NOMO-1 (cell line): ENCODE data around the gene METTL9.

Source experiments
- DNase-seq, 2 experiments: peaks; one replicate each; lab custom pipeline; 2025; ENCODE audit not compliant: unreplicated experiment in 2 of 2; lab: John Stamatoyannopoulos, UW

METTL9 gene

DNA sequence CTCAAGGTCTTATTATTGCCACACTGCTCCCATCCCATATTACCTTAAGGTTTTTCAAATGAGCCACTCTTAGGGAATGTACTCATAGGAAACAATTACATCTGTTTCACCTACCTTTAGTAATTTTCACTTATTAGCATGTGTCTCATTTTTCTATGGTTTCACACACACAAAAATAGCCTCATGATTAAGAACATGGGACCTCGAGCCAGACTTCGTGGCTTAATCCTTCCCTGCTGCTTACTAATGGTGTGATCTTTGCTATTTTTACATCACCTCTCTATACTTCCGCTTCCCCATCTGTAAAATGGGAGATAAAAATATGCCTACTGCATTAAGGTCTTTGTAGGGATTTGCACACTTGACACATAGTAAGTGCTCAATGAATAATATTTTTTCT, 102.9 kb downstream of the METTL9 start:
- DNase-seq = no peak

DNA sequence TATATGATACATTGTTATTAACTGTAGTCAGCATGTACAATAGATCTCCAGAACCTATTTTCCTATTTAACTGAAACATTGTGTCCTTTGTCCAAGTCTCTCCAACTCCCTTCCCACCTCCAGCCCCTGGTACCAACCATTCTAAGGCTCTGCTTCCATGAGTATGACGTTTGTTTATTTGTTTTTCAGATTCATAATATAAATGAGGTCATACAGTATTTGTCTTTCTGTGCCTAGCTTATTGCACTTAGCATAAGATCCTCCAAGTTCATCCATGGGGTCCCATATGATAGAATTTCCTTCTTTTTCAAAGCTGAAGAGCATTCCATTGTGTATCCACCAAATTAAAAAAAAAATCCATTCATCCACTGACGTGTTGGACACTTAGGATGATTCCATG, 103.8 kb downstream of the METTL9 start:
- DNase-seq = no peak

DNA sequence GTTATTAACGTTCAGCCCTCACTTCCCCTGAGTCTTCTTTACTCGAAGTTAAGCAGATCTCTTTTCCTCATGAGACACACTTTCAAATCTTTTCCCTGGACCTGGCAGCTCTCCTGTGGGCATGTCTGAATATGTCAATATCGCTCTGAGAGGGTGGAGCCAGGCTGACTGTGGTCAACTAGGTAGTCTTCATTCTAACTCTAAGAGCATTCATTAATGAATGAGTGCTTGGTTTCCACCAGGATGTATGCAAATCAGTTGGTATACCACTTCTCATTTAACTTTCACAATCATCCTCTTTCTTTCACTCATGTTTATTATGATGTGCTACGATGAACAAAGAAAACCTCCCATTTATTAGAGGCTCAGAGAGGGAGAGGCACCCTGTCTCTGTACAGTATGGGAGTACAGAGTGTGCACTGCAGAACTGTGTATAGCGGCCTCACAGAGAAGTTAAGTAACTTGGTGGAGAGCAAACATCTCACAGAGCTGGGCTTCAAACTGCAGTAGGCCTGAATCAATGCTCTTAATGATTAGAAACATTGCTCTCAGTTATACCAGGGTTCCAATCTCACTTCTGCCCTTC, 104.3 kb downstream of the METTL9 start:
- peak in 1 of 2 experiments; percentile 23 for DNase-seq

DNA sequence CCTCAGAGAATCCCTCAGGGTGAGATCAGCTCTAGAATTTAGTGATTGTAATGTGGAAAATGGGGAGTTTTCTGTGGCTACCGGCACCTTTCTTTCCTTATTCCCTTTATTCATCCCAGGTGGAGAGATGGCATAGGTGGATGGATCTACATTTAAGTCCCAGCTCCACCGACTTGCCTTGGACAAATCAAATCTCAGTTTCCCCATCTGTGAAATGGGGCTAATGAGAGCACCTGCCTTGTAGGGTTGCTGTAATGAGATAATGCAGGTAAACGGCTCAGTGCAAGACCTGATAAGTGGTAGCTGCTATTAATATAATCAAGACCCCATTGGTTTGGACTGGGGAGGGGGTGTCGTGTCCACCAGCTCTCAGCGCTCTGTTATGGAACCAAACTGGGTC, 104.9 kb downstream of the METTL9 start:
- DNase-seq = no peak

DNA sequence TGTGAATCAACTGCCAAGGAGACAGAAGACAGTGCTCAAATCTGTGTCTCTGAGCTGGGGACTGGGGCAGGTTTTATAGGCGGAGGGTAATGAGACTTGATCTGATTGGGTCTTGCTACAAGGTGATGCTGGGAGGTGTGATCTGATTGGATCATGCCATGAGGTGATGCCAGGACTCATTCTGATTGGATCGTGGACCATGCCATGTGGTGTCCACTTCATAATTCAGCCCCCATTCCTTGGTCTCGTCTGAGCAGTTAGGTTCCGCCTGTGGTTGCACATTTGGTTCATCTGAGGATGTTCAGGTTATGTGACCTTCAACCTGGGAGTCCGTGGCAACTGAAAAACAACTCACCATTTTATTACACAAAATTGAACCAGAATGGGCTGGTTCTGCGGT, 105.4 kb downstream of the METTL9 start:
- DNase-seq = no peak
